Measurements from ENCODE around the gene MAP3K7CL.

Gene MAP3K7CL

DNA sequence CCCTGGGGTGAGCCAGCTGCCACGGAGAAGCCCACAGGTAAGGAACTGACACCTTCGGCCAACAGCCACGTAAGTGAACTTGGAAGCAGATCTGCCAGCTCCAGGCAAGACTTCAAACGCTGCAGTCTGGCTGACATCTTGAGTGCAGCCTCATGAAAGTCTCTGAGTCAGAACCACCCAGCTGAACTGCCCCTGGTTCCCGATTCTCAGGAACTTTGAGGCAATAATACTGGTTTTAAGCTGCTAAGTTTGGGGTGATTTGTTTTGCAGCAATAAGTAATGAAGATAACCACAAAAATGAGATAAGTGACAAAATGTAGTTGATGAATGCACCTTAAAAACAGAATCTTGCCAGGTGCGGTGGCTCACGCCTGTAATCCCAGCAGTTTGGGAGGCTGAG is 48.5 kb downstream of the MAP3K7CL start:
- peaks cover 26 to 27% of the 10 kb centered on the region in 2 donors for H3K4me1 ChIP-seq (ENCODE audit: control insufficient read depth in 2 of 2, insufficient read depth in 2 of 2, low read length in 2 of 2)

DNA sequence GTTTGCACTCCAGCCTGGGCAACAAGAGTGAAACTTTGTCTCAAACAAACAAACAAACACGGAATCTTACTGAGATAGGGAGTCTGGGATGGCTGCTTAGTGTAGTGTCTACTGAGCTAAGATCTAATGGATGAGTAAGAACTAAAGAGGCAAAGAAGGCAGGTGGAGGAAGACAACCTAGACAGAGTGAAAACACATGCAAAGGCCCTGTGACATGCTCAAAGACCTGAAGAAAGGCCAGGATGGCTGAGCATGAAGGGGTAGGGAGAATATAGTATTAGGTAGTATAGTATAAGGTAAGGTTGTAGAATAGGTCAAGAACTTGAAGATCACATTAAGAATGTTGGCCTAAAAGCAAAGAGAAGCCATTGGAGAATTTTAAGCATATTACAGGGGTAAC is 49.1 kb downstream of the MAP3K7CL start:
- Histone ChIP-seq H3K4me3 (ENCODE audit: low read length in 2 of 2) (no peak overlapping the region), H3K9me3 (ENCODE audit: control insufficient read depth in 2 of 2, low read length in 2 of 2) (no peaks in the 10 kb centered on the region), H3K27ac (ENCODE audit: low read depth in 2 of 2, low read length in 2 of 2) (no peak overlapping the region), H3K4me1 (ENCODE audit: control insufficient read depth in 2 of 2, insufficient read depth in 2 of 2, low read length in 2 of 2) (peaks cover 26 to 27% of the 10 kb centered on the region in 2 donors), H3K27me3 (ENCODE audit: control insufficient read depth in 2 of 2, insufficient read depth in 2 of 2, low read length in 2 of 2) (no peaks in the 10 kb centered on the region), H3K36me3 (ENCODE audit: control insufficient read depth in 2 of 2, insufficient read depth in 2 of 2, low read length in 2 of 2) (no peaks in the 10 kb centered on the region), H3K9ac (ENCODE audit: low read depth in 1 of 2, low read length in 2 of 2) (no peak overlapping the region)

More for the DNA sequence above, 48.5 kb downstream of the MAP3K7CL start:
- H3K9ac ChIP-seq (ENCODE audit: low read depth in 1 of 2, low read length in 2 of 2) = no peak overlapping the region
- no peaks in the 10 kb centered on the region for H3K27me3 ChIP-seq (ENCODE audit: control insufficient read depth in 2 of 2, insufficient read depth in 2 of 2, low read length in 2 of 2)
- H3K9me3 ChIP-seq (ENCODE audit: control insufficient read depth in 2 of 2, low read length in 2 of 2) = no peaks in the 10 kb centered on the region
- H3K4me3 ChIP-seq (ENCODE audit: low read length in 2 of 2) = no peak overlapping the region
- H3K27ac ChIP-seq (ENCODE audit: low read depth in 2 of 2, low read length in 2 of 2) = peak overlapping the region in 1 of 2 donors; percentile 73
- H3K36me3 ChIP-seq (ENCODE audit: control insufficient read depth in 2 of 2, insufficient read depth in 2 of 2, low read length in 2 of 2) = no peaks in the 10 kb centered on the region

DNA sequence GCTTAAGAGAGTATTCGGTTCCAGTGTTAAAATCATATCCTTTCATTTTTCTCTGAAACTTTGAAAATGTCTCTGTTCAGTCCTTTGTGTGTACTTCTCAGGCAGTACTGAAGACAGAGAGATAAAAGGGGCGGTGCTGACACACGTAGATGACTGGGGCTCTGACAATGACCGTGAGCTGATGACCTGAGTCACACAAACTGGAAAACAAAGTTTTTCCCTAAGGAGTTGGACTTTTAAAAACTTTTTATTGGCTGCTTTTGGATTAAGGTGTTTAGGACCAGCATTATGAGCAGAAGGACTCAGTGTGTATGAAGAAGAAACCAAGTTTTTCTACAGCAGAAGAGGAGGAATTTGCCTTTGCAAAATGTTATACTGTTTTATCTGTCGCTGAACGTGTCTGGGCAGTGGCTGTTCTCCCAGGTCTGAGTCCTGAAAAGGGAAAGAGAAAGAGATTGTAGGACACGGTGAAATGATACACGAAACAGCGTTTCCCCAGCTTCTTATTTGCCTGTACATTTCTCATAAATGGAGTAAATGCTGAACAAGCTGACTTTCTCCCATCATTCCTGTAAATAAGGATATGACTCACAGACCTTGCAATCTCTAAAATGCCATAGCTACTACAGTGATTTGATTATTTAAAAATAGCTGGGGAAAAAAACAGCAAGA is 51.5 kb downstream of the MAP3K7CL start:
- Histone ChIP-seq H3K4me1 (ENCODE audit: control insufficient read depth in 2 of 2, insufficient read depth in 2 of 2, low read length in 2 of 2) (peaks cover 22 to 24% of the 10 kb centered on the region in 2 donors), H3K4me3 (ENCODE audit: low read length in 2 of 2) (peak overlapping the region; percentile 49 to 67)

DNA sequence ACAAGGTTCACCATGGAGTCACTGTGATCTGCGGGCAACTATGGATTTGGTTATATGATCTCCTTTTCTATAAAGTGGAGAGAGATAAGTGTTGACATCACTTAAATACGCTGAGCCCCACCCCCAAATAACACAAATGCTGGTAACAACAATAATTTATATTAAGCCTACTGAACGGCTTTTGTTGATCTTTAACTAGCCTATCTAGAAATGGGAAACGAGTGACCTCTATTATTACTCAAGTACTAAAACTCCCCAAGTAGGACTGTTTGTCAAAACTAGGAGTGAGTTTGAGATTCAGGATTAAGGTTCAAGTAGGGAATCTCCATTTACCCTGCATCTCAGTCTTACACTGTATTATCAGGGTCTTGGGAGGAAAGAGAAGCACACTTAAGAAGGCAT is 52.2 kb downstream of the MAP3K7CL start:
- Histone ChIP-seq H3K27me3 (ENCODE audit: control insufficient read depth in 2 of 2, insufficient read depth in 2 of 2, low read length in 2 of 2) (no peaks in the 10 kb centered on the region), H3K9me3 (ENCODE audit: control insufficient read depth in 2 of 2, low read length in 2 of 2) (no peaks in the 10 kb centered on the region), H3K4me3 (ENCODE audit: low read length in 2 of 2) (peak overlapping the region in 1 of 2 donors; percentile 67), H3K9ac (ENCODE audit: low read depth in 1 of 2, low read length in 2 of 2) (peak overlapping the region in 1 of 2 donors; percentile 34), H3K36me3 (ENCODE audit: control insufficient read depth in 2 of 2, insufficient read depth in 2 of 2, low read length in 2 of 2) (no peaks in the 10 kb centered on the region), H3K27ac (ENCODE audit: low read depth in 2 of 2, low read length in 2 of 2) (peak overlapping the region; percentile 70 to 72), H3K4me1 (ENCODE audit: control insufficient read depth in 2 of 2, insufficient read depth in 2 of 2, low read length in 2 of 2) (peaks cover 20 to 22% of the 10 kb centered on the region in 2 donors)

More for the DNA sequence above, 51.5 kb downstream of the MAP3K7CL start:
- Histone ChIP-seq H3K36me3 (ENCODE audit: control insufficient read depth in 2 of 2, insufficient read depth in 2 of 2, low read length in 2 of 2) (no peaks in the 10 kb centered on the region), H3K27me3 (ENCODE audit: control insufficient read depth in 2 of 2, insufficient read depth in 2 of 2, low read length in 2 of 2) (no peaks in the 10 kb centered on the region), H3K27ac (ENCODE audit: low read depth in 2 of 2, low read length in 2 of 2) (peak overlapping the region; percentile 70 to 72), H3K9me3 (ENCODE audit: control insufficient read depth in 2 of 2, low read length in 2 of 2) (no peaks in the 10 kb centered on the region), H3K9ac (ENCODE audit: low read depth in 1 of 2, low read length in 2 of 2) (peak overlapping the region; percentile 39 to 52)

DNA sequence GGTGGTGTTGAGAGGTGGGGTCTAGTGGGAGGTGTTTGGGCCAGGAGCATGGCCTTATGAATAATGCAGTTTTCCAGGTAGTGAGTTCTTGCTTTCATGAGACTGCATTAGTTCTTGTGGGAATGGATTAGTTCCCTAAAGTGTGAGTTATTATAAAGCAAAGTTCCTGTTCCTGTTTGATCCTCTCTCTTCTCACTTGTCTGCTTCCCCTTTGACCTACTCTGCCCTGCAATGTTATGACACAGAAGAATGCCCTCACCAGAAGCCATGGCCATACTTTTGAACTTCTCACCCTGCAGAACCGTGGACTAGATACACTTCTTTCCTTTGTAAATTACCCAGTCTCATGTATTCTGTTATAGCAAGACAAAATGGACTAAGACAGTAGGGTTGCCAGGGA is 53.6 kb downstream of the MAP3K7CL start:
- Histone ChIP-seq H3K27me3 (ENCODE audit: control insufficient read depth in 2 of 2, insufficient read depth in 2 of 2, low read length in 2 of 2) (no peaks in the 10 kb centered on the region), H3K4me1 (ENCODE audit: control insufficient read depth in 2 of 2, insufficient read depth in 2 of 2, low read length in 2 of 2) (peaks cover 9 to 15% of the 10 kb centered on the region in 2 donors), H3K4me3 (ENCODE audit: low read length in 2 of 2) (no peak overlapping the region), H3K9me3 (ENCODE audit: control insufficient read depth in 2 of 2, low read length in 2 of 2) (no peaks in the 10 kb centered on the region), H3K27ac (ENCODE audit: low read depth in 2 of 2, low read length in 2 of 2) (peak overlapping the region in 1 of 2 donors; percentile 27), H3K36me3 (ENCODE audit: control insufficient read depth in 2 of 2, insufficient read depth in 2 of 2, low read length in 2 of 2) (no peaks in the 10 kb centered on the region), H3K9ac (ENCODE audit: low read depth in 1 of 2, low read length in 2 of 2) (no peak overlapping the region)

DNA sequence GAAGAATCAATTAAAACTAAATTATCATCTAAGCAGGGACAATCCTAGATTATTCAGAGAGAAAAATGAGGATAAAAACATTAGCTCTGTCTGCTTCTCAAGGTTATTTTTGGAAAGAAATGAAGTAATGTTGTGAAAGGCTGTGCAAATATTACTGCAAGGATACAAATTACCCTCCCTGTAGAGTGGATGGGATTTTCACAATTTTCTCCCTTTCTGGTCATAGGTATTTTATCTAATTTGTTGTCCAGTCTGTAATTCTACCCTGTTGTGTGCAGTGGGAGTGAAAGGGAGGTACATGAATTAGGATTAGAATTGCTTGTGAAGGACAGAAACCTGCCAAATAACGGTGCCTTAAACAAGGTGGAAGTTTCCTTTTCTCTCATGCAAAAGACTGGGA is 54.7 kb downstream of the MAP3K7CL start:
- no peak overlapping the region for H3K27ac ChIP-seq (ENCODE audit: low read depth in 2 of 2, low read length in 2 of 2)
- H3K9ac ChIP-seq (ENCODE audit: low read depth in 1 of 2, low read length in 2 of 2) = no peak overlapping the region
- no peaks in the 10 kb centered on the region for H3K36me3 ChIP-seq (ENCODE audit: control insufficient read depth in 2 of 2, insufficient read depth in 2 of 2, low read length in 2 of 2)
- H3K4me1 ChIP-seq (ENCODE audit: control insufficient read depth in 2 of 2, insufficient read depth in 2 of 2, low read length in 2 of 2) = peaks cover 9 to 15% of the 10 kb centered on the region in 2 donors
- H3K9me3 ChIP-seq (ENCODE audit: control insufficient read depth in 2 of 2, low read length in 2 of 2) = no peaks in the 10 kb centered on the region
- H3K27me3 ChIP-seq (ENCODE audit: control insufficient read depth in 2 of 2, insufficient read depth in 2 of 2, low read length in 2 of 2) = no peaks in the 10 kb centered on the region
- no peak overlapping the region for H3K4me3 ChIP-seq (ENCODE audit: low read length in 2 of 2)

DNA sequence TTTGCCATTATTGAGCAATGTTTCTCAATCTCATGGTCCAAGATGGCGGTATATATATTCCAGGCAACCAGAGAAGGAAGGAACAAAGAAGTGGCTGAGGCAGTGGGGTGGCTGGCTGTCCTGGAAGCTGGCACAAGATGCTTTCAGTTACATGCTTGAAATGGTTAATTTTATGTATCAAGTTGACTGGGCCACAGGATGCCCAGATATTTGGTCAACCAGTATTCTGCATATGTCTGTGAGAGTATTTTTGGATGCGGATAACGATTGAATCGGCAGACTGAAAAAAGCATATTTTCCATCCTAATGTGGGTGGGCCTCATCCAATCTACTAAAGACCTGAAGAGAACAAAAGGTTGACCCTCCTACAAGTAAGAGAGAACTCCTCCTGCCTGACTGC is 55.2 kb downstream of the MAP3K7CL start:
- no peaks in the 10 kb centered on the region for H3K27me3 ChIP-seq (ENCODE audit: control insufficient read depth in 2 of 2, insufficient read depth in 2 of 2, low read length in 2 of 2)
- H3K4me3 ChIP-seq (ENCODE audit: low read length in 2 of 2) = no peak overlapping the region
- no peak overlapping the region for H3K9ac ChIP-seq (ENCODE audit: low read depth in 1 of 2, low read length in 2 of 2)
- no peaks in the 10 kb centered on the region for H3K9me3 ChIP-seq (ENCODE audit: control insufficient read depth in 2 of 2, low read length in 2 of 2)
- H3K27ac ChIP-seq (ENCODE audit: low read depth in 2 of 2, low read length in 2 of 2) = no peak overlapping the region
- H3K36me3 ChIP-seq (ENCODE audit: control insufficient read depth in 2 of 2, insufficient read depth in 2 of 2, low read length in 2 of 2) = no peaks in the 10 kb centered on the region
- H3K4me1 ChIP-seq (ENCODE audit: control insufficient read depth in 2 of 2, insufficient read depth in 2 of 2, low read length in 2 of 2) = peaks cover 9 to 15% of the 10 kb centered on the region in 2 donors

DNA sequence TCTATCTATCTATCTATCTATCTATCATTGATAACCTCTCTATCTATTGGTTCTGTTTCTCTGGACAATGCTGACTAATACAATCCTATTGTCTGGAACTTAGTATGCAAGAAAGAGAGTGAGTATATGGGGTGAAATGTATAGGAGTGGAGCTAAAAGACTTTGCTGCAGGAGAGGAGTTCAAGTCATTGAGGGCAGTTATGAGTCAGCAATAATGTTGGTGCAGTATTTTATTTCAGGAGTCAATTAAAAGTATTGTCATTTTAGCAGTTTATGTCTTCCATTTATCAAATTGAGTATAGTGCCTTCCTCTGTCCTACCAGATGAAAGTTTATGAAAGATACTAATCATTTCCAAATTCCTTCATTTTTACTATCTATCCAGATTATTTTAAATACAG is 55.8 kb downstream of the MAP3K7CL start:
- H3K4me1 ChIP-seq (ENCODE audit: control insufficient read depth in 2 of 2, insufficient read depth in 2 of 2, low read length in 2 of 2) = peaks cover 9 to 15% of the 10 kb centered on the region in 2 donors

DNA sequence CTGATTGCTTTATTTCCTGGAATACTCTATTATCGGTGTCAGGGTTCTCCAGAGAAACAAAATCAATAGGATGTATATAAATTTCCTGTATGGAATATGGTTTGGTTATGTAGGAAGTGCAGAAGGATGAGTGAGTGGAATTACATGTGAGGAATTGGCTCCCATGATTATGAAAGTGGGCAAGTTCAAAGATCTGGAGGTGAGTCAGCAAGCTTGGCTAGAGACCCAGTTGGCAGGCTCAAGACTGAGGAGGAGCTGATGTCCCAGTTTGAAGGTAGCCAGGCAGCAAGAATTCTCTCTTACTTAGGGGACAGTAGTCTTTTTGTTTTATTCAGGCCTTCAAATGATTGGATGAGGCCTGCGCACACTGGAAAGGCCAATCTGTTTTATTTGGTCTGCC is 57.5 kb downstream of the MAP3K7CL start:
- H3K27me3 ChIP-seq (ENCODE audit: control insufficient read depth in 2 of 2, insufficient read depth in 2 of 2, low read length in 2 of 2) = no peaks in the 10 kb centered on the region
- no peaks in the 10 kb centered on the region for H3K36me3 ChIP-seq (ENCODE audit: control insufficient read depth in 2 of 2, insufficient read depth in 2 of 2, low read length in 2 of 2)
- H3K9me3 ChIP-seq (ENCODE audit: control insufficient read depth in 2 of 2, low read length in 2 of 2) = no peaks in the 10 kb centered on the region
- no peak overlapping the region for H3K4me3 ChIP-seq (ENCODE audit: low read length in 2 of 2)
- H3K9ac ChIP-seq (ENCODE audit: low read depth in 1 of 2, low read length in 2 of 2) = no peak overlapping the region
- H3K4me1 ChIP-seq (ENCODE audit: control insufficient read depth in 2 of 2, insufficient read depth in 2 of 2, low read length in 2 of 2) = peaks cover 3 to 4% of the 10 kb centered on the region in 2 donors
- H3K27ac ChIP-seq (ENCODE audit: low read depth in 2 of 2, low read length in 2 of 2) = no peak overlapping the region

More for the DNA sequence above, 55.8 kb downstream of the MAP3K7CL start:
- Histone ChIP-seq H3K9ac (ENCODE audit: low read depth in 1 of 2, low read length in 2 of 2) (no peak overlapping the region), H3K4me3 (ENCODE audit: low read length in 2 of 2) (no peak overlapping the region), H3K27me3 (ENCODE audit: control insufficient read depth in 2 of 2, insufficient read depth in 2 of 2, low read length in 2 of 2) (no peaks in the 10 kb centered on the region), H3K27ac (ENCODE audit: low read depth in 2 of 2, low read length in 2 of 2) (no peak overlapping the region), H3K9me3 (ENCODE audit: control insufficient read depth in 2 of 2, low read length in 2 of 2) (no peaks in the 10 kb centered on the region), H3K36me3 (ENCODE audit: control insufficient read depth in 2 of 2, insufficient read depth in 2 of 2, low read length in 2 of 2) (no peaks in the 10 kb centered on the region)

DNA sequence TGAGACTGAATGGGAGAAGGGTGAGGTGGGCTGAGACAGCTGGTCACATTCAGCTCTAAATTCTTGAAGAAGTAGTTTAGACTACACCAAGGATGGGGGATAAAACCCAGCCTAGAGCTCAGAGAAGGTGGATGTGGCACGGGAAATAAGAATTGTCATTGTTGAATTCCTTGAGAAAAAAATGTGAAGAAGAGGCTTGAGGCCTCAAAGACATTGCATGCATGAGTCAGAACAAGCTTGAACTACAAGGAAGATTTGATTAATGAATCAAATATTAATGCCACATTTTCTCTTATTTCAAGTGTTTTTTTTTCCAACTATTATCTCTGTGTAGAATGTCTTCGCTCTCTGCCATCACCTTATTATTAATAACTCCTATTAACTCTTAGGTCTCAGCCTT is 58.9 kb downstream of the MAP3K7CL start:
- Histone ChIP-seq H3K9me3 (ENCODE audit: control insufficient read depth in 2 of 2, low read length in 2 of 2) (no peaks in the 10 kb centered on the region), H3K4me3 (ENCODE audit: low read length in 2 of 2) (no peak overlapping the region), H3K27ac (ENCODE audit: low read depth in 2 of 2, low read length in 2 of 2) (no peak overlapping the region), H3K9ac (ENCODE audit: low read depth in 1 of 2, low read length in 2 of 2) (no peak overlapping the region), H3K4me1 (ENCODE audit: control insufficient read depth in 2 of 2, insufficient read depth in 2 of 2, low read length in 2 of 2) (no peaks in the 10 kb centered on the region), H3K27me3 (ENCODE audit: control insufficient read depth in 2 of 2, insufficient read depth in 2 of 2, low read length in 2 of 2) (no peaks in the 10 kb centered on the region), H3K36me3 (ENCODE audit: control insufficient read depth in 2 of 2, insufficient read depth in 2 of 2, low read length in 2 of 2) (no peaks in the 10 kb centered on the region)
